NCI-H524 (cell line): ENCODE results near the gene CCT6B.
A peak's percentile ranks its signal among the peaks of the same experiment; 100 is the strongest.

Experiments
- DNase-seq, 2 experiments: peaks; one replicate each; lab custom pipeline; 2025; lab: John Stamatoyannopoulos, UW

CCT6B gene

DNA sequence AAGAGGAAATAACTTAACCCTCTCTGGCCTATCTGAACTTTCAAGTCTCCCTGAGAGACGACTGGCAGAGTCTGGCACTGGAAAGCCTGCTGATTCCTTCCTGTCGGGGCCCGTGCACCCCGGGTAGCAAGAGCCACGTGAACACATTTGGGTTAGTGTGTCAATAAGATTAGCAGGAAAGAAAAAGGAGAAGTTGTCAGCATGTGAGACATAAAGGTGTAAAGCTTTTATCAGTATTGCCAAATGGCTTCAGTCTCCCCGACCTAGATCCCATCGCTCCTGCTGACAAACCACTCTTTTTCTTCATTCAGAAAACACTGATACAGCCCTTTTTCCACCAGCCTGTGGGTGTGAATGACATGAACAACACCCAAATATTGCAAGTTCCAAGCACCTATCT, 74.4 kb downstream of the CCT6B start:
- DNase-seq, result no peak

GRCh38 chr17:34885076-34885475, 76.2 kb downstream of the CCT6B start:
- no peak for DNase-seq

GRCh38 chr17:34884597-34884996, 76.7 kb downstream of the CCT6B start:
- peak in 1 of 2 experiments; percentile 6 for DNase-seq

GRCh38 chr17:34883106-34884000, 77.9 kb downstream of the CCT6B start:
- no peak for DNase-seq

- DNase-seq, result peak in 1 of 2 experiments; percentile 10
Measured at GRCh38 chr17:34879146-34879545, 82.1 kb downstream of the CCT6B start.
